BLaER1 (cell line): ENCODE measurements around the gene BST1.
A peak's percentile ranks its signal among the peaks of the same experiment; 100 is the strongest.

Experiments
- H3K27ac ChIP-seq: shearing (Covaris generic); formaldehyde crosslinking; 2 replicates; pipeline ENCODE4 v1.8.1; 2022
- H3K27me3 ChIP-seq: shearing (Covaris generic); formaldehyde crosslinking; 2 replicates; pipeline ENCODE4 v1.8.1; 2022
- H3K36me3 ChIP-seq: shearing (Covaris generic); formaldehyde crosslinking; 2 replicates; pipeline ENCODE4 v1.8.1; 2022
- H3K4me1 ChIP-seq: shearing (Covaris generic); formaldehyde crosslinking; 2 replicates; pipeline ENCODE4 v1.8.1; 2022
- H3K4me2 ChIP-seq: shearing (Covaris generic); formaldehyde crosslinking; 2 replicates; pipeline ENCODE4 v1.8.1; 2022
- H3K4me3 ChIP-seq: shearing (Covaris generic); formaldehyde crosslinking; 2 replicates; pipeline ENCODE4 v1.8.1; 2022
- H3K9ac ChIP-seq: shearing (Covaris generic); formaldehyde crosslinking; 2 replicates; pipeline ENCODE4 v1.8.1; 2022
- H3K9me3 ChIP-seq: shearing (Covaris generic); formaldehyde crosslinking; 2 replicates; pipeline ENCODE4 v1.8.1; 2022
- H4K20me1 ChIP-seq: shearing (Covaris generic); formaldehyde crosslinking; 2 replicates; pipeline ENCODE4 v1.8.1; 2022
- Cebpa-rat ChIP-seq: shearing (Covaris generic); IDR thresholded peaks from 2 replicates; pipeline ENCODE4 v1.8.1; 2022

The BST1 gene

GRCh38 chr4:15702941-15703403 lies at the start of gene BST1:
TSS of gene BST1 (plus strand) at chr4:15703065. CDS start at chr4:15703145, 80 bp downstream.
- Histone ChIP-seq H4K20me1 (no peaks in the 10 kb centered on the region), H3K9me3 (peaks cover 41% of the 10 kb centered on the region; the same call in 1 of the 2 replicates), H3K4me3 (peak within 1 kb of the TSS; percentile 54), H3K36me3 (no peaks in the 10 kb centered on the region), H3K4me1 (peaks cover 15% of the 10 kb centered on the region), H3K9ac (no peak within 1 kb of the TSS), H3K4me2 (peak within 1 kb of the TSS; percentile 52), H3K27me3 (peaks cover 8% of the 10 kb centered on the region; the same call in 1 of the 2 replicates), H3K27ac (no peak within 1 kb of the TSS)
- TF ChIP-seq Cebpa-rat, result no peak

DNA sequence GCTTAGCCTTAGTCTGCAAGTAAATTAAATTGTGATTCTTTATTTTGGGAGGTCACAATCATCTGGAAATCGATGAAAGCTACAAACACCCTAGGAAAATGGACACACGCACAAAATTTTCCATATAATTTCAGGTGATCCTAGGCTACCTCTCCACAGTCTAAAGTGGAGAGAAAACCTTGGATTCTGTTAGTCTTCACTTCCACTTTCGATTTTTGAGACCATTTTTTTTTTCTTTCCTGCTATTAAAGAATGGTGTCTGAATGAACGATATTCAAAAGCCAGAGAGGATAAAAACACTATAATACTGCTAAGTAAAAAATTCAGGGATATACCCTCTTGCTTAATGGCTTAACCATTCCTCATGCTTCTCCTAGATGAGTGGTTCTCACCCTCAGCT lies 49.4 kb upstream of the BST1 start:
- H3K27me3 ChIP-seq, result no peaks in the 10 kb centered on the region
- peak overlapping the region; percentile 90 for H3K9ac ChIP-seq
- peaks cover 62% of the 10 kb centered on the region for H4K20me1 ChIP-seq
- no peaks in the 10 kb centered on the region; the same call in 1 of the 2 replicates for H3K9me3 ChIP-seq
- TF ChIP-seq Cebpa-rat, result no peak
- peak overlapping the region; percentile 98 for H3K27ac ChIP-seq
- H3K4me3 ChIP-seq, result peak overlapping the region; percentile 93
- 0 out of 2 replicates have a peak, but pooled peaks cover 5% of the 10 kb centered on the region for H3K36me3 ChIP-seq
- H3K4me2 ChIP-seq, result peak overlapping the region; percentile 83
- H3K4me1 ChIP-seq, result peaks cover 57% of the 10 kb centered on the region

- Histone ChIP-seq H4K20me1 (peaks cover 56% of the 10 kb centered on the region), H3K4me2 (peak overlapping the region; percentile 83), H3K4me3 (peak overlapping the region; percentile 93), H3K36me3 (0 out of 2 replicates have a peak, but pooled peaks cover 6% of the 10 kb centered on the region), H3K27ac (peak overlapping the region; percentile 98), H3K27me3 (no peaks in the 10 kb centered on the region), H3K4me1 (peaks cover 57% of the 10 kb centered on the region), H3K9ac (peak overlapping the region; percentile 90), H3K9me3 (no peaks in the 10 kb centered on the region; the same call in 1 of the 2 replicates)
- TF ChIP-seq Cebpa-rat, result no peak
These were observed 48.8 kb upstream of the BST1 start for GRCh38 chr4:15653864-15654592.

- H4K20me1 ChIP-seq, result peaks cover 49% of the 10 kb centered on the region
- no peaks in the 10 kb centered on the region for H3K27me3 ChIP-seq
- no peak for TF ChIP-seq Cebpa-rat
- H3K36me3 ChIP-seq, result 0 out of 2 replicates have a peak, but pooled peaks cover 6% of the 10 kb centered on the region
- H3K27ac ChIP-seq, result peak overlapping the region; percentile 98
- H3K4me3 ChIP-seq, result peak overlapping the region; percentile 93
- no peaks in the 10 kb centered on the region for H3K9me3 ChIP-seq
- peak overlapping the region; percentile 90 for H3K9ac ChIP-seq
- peaks cover 59% of the 10 kb centered on the region for H3K4me1 ChIP-seq
- peak overlapping the region; percentile 83 for H3K4me2 ChIP-seq
These were observed 48.2 kb upstream of the BST1 start for GRCh38 chr4:15654593-15655222.

- TF ChIP-seq Cebpa-rat, result no peak
- no peaks in the 10 kb centered on the region for H3K9me3 ChIP-seq
- peak within 1 kb of the TSS; percentile 90 for H3K9ac ChIP-seq
- H3K4me3 ChIP-seq, result peak within 1 kb of the TSS; percentile 93
- 0 out of 2 replicates have a peak, but pooled peaks cover 6% of the 10 kb centered on the region for H3K36me3 ChIP-seq
- H3K4me1 ChIP-seq, result peaks cover 61% of the 10 kb centered on the region
- peaks cover 42% of the 10 kb centered on the region for H4K20me1 ChIP-seq
- H3K4me2 ChIP-seq, result peak within 1 kb of the TSS; percentile 83
- H3K27ac ChIP-seq, result peak within 1 kb of the TSS; percentile 98
- no peaks in the 10 kb centered on the region for H3K27me3 ChIP-seq
These were observed 47.4 kb upstream of the BST1 start, which contains the start of gene FBXL5 for GRCh38 chr4:15655223-15656037. TSS of gene FBXL5 (minus strand) at chr4:15655357. CDS start at chr4:15655287, 70 bp downstream.

GRCh38 chr4:15656038-15656470 lies 46.8 kb upstream of the BST1 start:
- Histone ChIP-seq H3K4me1 (peaks cover 58% of the 10 kb centered on the region), H3K4me2 (peak overlapping the region; percentile 83), H3K9ac (peak overlapping the region; percentile 90), H3K27ac (peak overlapping the region; percentile 98), H3K36me3 (0 out of 2 replicates have a peak, but pooled peaks cover 6% of the 10 kb centered on the region), H4K20me1 (peaks cover 36% of the 10 kb centered on the region), H3K27me3 (no peaks in the 10 kb centered on the region), H3K4me3 (peak overlapping the region; percentile 93), H3K9me3 (no peaks in the 10 kb centered on the region)
- no peak for TF ChIP-seq Cebpa-rat

DNA sequence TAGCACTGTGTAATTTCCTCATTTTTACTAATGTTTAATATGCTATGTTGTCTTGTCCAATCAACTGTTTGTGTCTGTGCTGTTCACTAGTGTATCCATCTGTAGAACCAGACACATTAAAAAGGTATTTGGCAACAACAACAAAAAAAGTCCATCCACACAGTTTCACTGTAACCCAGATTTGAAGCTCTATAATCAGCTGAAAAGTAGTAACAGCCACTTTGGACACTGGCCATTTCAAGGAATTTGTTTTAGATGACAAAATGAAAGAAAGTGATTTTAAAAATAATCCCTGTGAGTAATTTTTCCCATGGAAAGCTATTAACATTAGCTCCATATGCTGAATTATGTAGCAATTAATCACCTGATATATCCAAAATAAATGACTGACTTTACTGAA lies 45.5 kb upstream of the BST1 start:
- Histone ChIP-seq H3K4me1 (peaks cover 45% of the 10 kb centered on the region), H3K4me2 (no peak overlapping the region), H3K9ac (no peak overlapping the region), H4K20me1 (peaks cover 23% of the 10 kb centered on the region), H3K9me3 (no peaks in the 10 kb centered on the region), H3K36me3 (0 out of 2 replicates have a peak, but pooled peaks cover 11% of the 10 kb centered on the region), H3K4me3 (no peak overlapping the region), H3K27me3 (no peaks in the 10 kb centered on the region), H3K27ac (no peak overlapping the region)
- TF ChIP-seq Cebpa-rat, result no peak

GRCh38 chr4:15658136-15658770 lies 44.6 kb upstream of the BST1 start:
- no peak overlapping the region for H3K4me3 ChIP-seq
- H3K27me3 ChIP-seq, result no peaks in the 10 kb centered on the region
- no peak overlapping the region for H3K9ac ChIP-seq
- 0 out of 2 replicates have a peak, but pooled peaks cover 11% of the 10 kb centered on the region for H3K36me3 ChIP-seq
- no peak overlapping the region for H3K4me2 ChIP-seq
- no peak overlapping the region for H3K27ac ChIP-seq
- peaks cover 15% of the 10 kb centered on the region for H4K20me1 ChIP-seq
- peaks cover 37% of the 10 kb centered on the region for H3K4me1 ChIP-seq
- TF ChIP-seq Cebpa-rat, result no peak
- no peaks in the 10 kb centered on the region for H3K9me3 ChIP-seq

DNA sequence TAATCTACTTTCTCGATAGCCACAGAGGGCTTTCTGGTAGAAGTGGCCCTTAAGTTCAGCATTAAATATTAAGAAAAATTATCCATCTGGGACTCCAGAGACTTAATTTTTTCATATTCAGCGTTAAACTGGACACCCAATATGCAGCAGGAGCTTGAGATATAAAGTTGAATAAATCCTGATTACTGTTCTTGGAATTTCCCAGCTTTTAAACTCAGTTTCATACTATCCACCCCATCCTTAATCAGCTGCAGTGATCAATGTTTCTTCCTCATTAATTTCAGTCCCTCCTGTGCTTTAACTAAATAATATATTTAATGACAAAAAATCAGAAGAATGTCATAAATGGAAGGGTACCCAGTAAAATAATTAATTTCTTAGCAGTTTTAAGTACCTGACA lies 44.1 kb upstream of the BST1 start:
- Histone ChIP-seq H4K20me1 (peaks cover 9% of the 10 kb centered on the region), H3K4me3 (no peak overlapping the region), H3K4me2 (no peak overlapping the region), H3K27ac (no peak overlapping the region), H3K36me3 (0 out of 2 replicates have a peak, but pooled peaks cover 11% of the 10 kb centered on the region), H3K9me3 (no peaks in the 10 kb centered on the region), H3K9ac (no peak overlapping the region), H3K27me3 (no peaks in the 10 kb centered on the region), H3K4me1 (peaks cover 37% of the 10 kb centered on the region)
- TF ChIP-seq Cebpa-rat, result no peak
